HG02798 (cell line): ENCODE measurements around the gene ADCK2.
A peak's percentile ranks its signal among the peaks of the same experiment; 100 is the strongest.
"Not testable (repeated sequence)": the region's sequence is repeated elsewhere in the genome, so short reads cannot be mapped to it uniquely, and the experiment has no call there.

Experiments used
- ATAC-seq: cut with Tn5 transposase; IDR thresholded peaks from one replicate; pipeline ENCODE4 v1.9.1; 2021; ENCODE audit warnings: mild to moderate bottlenecking; ENCODE audit not compliant: unreplicated experiment, poor library complexity

The ADCK2 gene

GRCh38 chr7:140645166-140645900 is 27.4 kb upstream of the ADCK2 start:
- ATAC-seq, result no peak

DNA sequence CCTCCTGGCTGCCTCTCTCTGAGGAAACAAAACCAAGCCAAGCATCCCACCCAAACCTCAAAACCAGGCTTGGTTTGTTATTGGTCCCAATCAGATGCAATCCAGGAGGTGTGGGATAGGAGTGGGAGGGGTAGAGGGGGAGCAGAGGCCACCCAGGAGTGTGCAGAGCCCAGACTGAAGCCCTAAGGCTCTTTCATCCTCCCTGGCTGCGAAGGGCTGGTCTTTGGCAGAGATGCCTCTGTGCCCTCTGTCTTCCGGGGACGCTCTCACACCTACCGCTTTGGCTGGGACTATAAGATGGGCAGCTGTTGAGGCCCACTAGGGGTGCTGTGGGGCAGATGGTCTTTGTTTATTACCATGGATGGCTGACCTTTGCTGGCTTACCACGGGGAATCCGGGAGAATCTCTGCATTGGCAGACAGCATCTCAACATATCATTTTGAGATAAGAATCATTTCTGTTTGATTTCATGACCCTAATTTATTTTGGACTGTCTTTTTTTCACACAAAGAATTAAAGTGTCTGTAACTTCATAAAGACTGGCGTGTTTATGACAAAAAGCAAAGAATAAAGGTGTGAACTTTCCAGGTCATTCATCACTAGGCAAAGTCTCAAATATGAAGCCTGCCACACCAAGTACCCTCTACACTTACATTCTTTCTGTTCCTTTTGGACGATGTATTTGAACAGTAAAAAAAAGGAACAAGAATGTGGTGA is 25.7 kb upstream of the ADCK2 start:
- peak; percentile 76 for ATAC-seq

DNA sequence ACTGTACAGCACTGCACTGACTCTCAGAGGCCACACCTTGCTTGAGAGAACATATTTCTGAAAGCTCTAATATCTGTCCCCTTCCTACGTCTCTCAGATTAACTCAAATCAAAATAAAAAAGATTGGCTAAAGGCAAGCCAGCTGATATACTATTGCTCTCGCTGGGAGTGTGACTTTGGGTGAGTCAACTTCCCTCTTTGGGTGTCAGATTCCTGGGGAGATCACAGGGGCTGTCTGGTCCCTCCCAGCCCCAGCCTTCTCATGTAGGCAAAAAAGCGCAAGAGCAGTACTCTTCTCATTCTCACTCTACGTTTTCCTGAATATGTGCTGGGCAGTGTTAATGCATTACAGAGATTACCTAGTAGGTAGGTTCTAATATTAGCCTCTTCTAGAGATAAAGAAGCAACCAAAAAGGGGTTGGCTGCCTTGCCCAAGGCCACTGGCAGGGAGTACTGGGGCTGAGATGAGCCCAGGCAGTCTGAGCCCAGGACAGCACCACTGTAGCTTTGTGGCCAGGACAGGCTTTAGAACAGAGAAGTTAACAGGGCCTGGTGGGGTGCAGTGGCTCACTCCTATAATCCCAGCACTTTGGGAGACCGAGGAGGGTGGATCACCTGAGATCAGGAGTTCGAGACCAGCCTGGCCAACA is 23.1 kb upstream of the ADCK2 start:
- ATAC-seq, result no peak

DNA sequence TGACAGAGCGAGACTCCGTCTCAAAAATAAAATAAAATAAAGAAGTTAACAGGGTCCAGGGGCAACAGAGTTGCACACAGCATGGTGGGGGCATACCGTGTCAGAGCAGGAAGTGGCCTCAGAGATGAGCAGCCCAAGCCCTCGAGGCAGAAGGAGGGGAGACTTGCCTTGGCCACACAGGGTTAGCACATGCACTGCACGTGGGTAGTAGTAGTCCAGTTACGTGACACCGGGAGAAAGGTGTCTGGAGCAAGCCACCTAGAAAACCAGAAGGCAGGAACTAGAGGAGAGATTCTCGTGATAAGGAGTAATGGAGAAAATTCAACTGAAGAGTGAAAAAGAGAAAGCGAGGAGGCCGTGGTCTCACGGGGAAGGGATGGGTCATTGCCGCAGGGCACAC is 22.4 kb upstream of the ADCK2 start:
- ATAC-seq, result no peak

DNA sequence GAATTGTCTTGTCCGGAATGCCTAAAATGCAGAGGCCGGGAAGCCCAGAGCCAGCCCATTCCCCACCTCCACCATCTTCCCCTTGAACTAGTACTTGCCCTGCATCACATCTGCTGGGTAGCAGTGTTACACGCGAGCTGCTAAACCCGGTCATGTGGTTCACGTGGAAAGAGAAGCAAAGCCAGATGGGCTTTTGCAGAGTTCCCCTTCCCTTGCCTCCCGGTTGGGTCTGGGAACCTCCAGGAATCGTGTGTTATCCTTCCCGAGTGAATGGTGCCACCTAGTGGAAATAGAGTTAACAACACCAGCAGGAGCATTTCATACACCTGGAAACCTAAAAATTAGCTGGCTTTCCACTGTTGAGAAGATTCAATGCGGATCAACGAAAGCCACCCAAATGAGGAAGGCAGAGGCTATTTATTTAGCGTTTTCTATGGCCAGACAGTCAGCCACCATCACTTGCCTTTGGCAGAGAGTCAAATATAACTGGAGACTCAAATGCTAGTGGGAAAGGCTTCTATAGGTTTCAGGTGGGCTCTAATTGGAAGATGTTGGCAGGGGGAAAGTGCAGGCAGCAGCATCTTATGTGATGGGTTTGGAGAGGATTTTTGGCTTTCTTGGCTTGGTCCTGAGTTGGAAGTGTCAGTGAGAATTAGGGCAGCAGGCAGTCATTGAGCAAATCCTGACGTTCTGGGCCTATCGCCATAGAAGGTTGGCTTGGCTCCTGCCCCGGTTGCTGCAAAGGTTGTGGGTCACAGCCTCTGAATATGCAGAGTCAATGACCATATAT is 19.2 kb upstream of the ADCK2 start:
- ATAC-seq, result no peak

- no peak for ATAC-seq
Measured at GRCh38 chr7:140654109-140654387, 18.7 kb upstream of the ADCK2 start.

- ATAC-seq, result no peak
Measured at GRCh38 chr7:140654661-140655060, 18.1 kb upstream of the ADCK2 start.

DNA sequence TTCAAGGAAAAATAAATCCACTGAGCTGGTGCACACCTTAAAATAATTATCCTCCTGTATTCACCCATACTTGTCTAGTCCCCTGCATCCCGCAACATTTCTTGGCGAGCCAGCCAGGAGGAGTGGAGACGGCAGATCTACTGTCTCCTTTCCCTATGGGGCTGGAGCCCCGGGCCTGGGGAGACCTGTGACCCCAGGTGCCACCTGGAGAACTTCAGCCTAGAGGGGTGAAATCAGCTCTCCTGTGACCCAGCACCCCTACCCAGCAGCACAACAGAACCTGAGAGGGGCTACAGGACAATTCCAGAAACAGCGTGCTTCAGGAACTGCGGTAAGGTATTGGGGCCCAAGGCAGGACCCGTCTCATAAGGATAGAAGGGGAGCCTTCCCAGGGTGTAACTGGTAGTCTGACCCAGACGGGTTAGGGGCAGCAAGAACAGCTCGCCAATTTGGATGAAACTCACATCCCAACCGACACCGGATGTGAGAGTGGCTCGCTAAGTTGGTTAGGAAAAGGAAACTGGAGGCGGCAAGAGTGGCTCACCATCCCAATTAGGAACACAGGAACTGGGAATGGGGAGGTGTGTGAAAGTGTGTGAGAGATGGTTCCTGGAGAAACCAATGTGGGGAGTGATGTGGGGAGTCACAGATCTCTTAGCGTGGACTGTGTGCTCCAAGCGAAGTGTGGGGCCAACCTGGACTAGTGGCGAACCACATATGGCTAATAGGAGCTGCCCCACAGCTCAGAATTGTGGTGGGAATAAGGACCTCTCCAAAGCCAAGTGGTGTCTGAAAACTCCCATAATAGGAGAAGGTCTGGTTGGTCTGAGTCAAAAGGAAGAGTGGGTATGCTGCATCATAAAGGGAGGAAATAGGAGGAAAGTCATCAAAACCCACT is 17.0 kb upstream of the ADCK2 start:
- no peak for ATAC-seq

GRCh38 chr7:140656548-140657515 is 15.9 kb upstream of the ADCK2 start:
- ATAC-seq, result peak; percentile 87

DNA sequence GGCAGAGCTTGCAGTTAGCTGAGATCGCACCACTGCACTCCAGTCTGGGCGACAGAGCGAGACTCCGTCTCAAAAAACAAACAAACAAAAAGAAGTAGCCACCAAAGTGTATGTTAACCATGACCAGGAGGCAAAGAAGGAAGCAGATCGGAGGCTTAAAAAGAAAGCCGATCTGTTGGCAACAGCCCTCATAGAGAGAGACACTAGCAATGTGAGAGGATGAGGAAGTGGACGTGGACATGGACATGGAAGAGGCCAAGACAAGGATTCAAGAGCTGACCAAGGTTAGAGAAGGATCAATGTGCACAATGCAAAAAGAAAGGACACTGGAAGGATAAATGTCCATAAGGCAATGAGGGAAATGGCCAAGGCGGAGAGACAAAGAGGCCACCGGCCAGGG is 14.9 kb upstream of the ADCK2 start:
- ATAC-seq, result no peak

DNA sequence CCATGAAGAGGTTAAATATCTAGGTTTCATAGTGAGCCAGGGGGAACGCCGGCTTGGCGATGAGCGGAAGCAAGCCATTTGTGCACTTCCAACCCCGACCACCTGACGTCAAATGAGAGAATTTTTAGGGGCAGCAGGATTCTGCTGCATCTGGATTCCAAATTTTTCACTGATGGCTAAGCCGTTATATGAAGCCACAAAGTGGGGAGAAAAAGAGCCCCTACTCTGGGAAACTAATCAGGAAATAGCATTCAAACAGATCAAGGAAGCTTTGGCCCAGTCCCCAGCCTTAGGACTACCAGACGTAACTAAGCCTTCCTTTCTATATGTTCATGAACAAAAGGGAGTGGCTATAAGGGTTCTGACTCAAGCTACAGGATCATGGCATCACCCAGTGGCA is 12.9 kb upstream of the ADCK2 start:
- no peak for ATAC-seq

DNA sequence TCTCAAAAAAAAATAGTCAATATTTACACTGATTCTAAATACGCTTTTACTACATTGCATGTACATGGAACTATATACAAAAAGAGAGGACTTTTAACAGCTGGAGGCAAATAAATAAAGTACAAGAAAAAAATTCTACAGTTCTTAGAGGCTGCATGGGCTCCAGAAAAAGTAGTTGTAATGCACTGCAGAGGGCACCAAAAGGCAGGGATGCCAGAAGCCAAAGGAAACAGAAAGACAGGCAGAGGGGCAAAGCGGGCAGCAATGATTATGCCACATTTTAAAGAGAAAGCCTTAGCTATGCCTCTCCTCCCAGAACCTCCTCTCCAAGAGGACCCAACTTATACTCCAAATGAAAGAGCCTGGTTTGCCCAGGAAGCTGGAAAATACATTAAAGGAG is 11.6 kb upstream of the ADCK2 start:
- ATAC-seq, result no peak

- not testable (repeated sequence) for ATAC-seq
Measured at GRCh38 chr7:140662938-140663337, 9.8 kb upstream of the ADCK2 start.

DNA sequence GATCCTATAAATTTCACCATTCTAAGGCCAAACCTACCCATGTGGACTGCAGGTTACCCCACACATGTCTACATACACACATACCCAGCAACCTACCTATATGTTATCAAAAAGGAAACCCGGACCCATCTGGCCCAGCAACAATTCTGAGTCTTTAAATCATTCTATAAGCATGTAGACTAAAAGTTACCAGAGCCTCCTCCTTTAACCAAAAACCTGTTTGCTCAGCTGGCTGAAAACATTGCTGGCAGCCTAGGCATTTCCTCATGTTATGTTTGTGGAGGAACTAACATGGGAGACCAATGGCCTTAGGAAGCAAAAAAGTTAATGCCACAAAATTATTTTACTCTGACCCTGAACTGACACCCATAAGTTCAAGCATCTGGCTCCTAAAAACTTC is 5.3 kb upstream of the ADCK2 start:
- no peak for ATAC-seq

DNA sequence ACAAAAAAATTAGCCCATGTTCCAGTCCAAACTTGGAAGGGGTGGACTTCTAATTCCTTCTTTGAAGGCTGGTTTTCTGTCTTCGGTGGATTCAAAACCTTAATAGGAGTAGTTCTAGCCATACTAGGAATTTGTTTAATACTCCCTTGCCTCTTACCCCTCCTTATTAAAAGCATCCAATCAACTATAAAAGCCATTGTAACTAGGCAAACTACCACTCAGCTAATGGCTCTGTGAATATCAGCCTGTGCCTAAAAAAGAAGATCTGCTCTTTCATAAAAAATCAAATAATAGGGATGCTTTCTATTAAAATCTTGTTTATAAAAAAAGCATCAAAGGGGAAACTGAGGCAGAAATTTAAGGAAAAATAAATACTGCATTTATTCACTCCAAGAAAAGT is 4.1 kb upstream of the ADCK2 start:
- no peak for ATAC-seq

DNA sequence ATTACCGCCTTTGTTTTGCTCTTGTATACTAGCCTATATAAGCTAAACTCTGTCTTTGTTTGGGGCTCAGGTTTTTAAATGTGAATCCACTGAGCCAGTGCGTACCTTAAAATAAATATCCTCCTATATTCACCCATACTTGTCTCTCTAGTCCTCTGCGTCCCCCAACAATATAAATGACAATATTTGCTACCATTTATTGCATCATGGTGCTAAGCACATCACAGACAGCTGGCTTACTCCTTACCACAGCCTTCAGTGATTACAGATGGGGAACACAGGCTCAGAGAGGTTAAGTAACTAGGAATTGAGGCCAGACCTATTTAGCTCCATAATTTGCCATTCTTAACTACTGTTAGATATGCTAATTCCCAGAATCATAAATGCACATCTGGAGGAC is 3.4 kb upstream of the ADCK2 start:
- no peak for ATAC-seq

DNA sequence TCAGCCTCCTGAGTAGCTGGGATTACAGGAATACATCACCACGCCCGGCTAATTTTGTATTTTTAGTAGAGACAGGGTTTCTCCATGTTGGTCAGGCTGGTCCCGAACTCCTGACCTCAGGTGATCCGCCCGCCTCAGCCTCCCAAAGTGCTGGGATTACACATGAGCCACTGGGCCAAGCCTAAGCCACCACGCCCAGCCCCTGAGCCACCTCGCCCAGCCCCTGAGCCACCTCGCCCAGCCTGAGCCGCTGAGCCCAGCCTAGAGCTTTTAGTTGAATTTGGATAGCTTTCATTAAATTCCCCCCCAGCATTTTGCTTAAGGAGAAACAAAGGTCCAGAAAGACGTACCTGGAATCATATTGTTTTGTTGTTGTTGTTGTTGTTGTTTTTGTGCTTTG is 2.9 kb upstream of the ADCK2 start:
- not testable (repeated sequence) for ATAC-seq

DNA sequence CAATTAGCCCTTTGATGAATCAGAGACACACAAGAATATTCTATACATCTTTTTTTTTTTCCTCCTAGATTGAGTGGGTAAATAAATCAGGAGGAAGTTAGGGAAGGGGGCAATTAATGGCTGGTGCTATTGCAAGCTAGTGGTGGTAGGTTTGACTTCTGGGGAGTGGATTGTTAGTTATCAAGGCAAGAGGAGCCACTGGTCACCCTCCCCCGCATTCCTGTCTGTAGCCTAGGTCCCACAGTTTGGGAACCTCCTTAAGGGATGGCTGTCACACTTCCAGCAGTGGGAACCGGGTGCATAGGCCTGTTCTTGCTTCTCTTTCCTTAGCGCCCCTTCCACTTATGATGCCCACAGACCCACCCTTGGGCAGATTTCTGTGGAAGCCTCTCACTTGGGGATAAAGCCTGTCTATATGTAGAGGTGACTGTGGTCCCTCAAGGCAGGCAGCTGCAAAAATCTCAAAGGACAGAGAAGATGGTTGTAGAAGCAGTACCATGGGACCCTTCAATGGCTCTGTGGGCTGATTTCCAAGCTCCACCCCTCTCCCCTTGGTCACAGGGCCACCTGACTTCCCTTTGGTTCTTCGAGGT is 2.3 kb upstream of the ADCK2 start:
- no peak for ATAC-seq

GRCh38 chr7:140671966-140672365 is 779 bp upstream of the ADCK2 start:
- ATAC-seq, result no peak
